ENCODE measurements around the gene RBBP8NL. TPM values are rescaled to one million over a fixed set of nuclear protein-coding genes. Genes with fewer than 3 reads are reported as not detected.

RBBP8NL gene
- total and polyA plus RNA-seq, 9 of the 15 experiments (the other 6 are each of a cell fraction or from before 2014, with no cell fraction given): not detected

DNA sequence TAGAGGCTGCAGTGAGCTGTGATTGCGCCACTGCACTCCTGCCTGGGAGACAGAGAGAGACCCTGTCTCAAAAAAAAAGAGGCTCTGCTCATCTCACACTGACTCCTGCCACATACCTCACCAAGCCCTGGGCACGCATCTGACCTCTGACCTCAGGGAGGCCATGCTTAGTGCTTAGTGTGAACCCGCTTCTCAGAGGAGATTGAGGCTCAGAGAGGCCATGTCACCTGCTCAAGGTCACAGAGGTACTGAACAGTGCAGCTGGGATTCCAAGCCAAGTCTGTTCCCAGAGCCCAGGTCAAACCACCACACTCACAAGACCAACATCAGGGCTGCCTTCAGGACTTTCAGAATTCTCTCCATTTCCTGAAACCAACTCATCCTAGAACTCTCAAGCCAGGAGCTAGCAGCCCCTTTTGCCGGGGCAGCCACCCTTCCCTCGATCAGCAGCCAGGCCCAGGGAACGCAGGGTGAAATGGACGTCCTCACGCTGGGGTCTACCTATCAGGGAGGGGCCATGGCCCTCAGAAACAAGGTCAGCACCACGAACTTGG lies 23.1 kb downstream of the RBBP8NL start:
- WGBS (ENCODE audit: insufficient coverage, low coverage, missing lambda C conversion rate): 73% methylated on average over 9 of the region's 9 CpGs
- Histone ChIP-seq H3K9me1 (ENCODE audit: control insufficient read depth, insufficient read depth, low read length) (peaks cover 4% of the 10 kb centered on the region), H3K9ac (ENCODE audit: insufficient read depth in 1 of 2, low read depth in 2 of 2, low read length in 2 of 2) (0 out of 4 replicates have a peak overlapping the region, but pooled peaks of 1 of the 2 experiments have one; percentile 29), H3K79me2 (ENCODE audit: control insufficient read depth, insufficient read depth, low read length) (peaks cover 14% of the 10 kb centered on the region), H3K27me3 (ENCODE audit: control insufficient read depth in 2 of 2, insufficient read depth in 2 of 2, low read length in 2 of 2) (no peaks in the 10 kb centered on the region), H4K20me1 (replicated peaks; ENCODE audit: control insufficient read depth, insufficient read depth, low read length) (0 out of 2 replicates have a peak, but pooled peaks cover 8% of the 10 kb centered on the region), H3K4me2 (ENCODE audit: insufficient read depth, low read length) (no peak overlapping the region), H2AFZ (ENCODE audit: low read depth, low read length) (no peak overlapping the region), H3K4me3 (no peak overlapping the region), H3K4me1 (replicated peaks in 1 of 2; ENCODE audit: control insufficient read depth in 2 of 2, insufficient read depth in 2 of 2, low read length in 2 of 2) (peaks cover 9 to 73% of the 10 kb centered on the region in 2 experiments), H3K9me3 (replicated peaks; ENCODE audit: control insufficient read depth, insufficient read depth, low read depth, low read length) (no peaks in the 10 kb centered on the region), H3K27ac (ENCODE audit: extremely low read depth, low read depth, low read length) (no peak overlapping the region), H3K36me3 (ENCODE audit: control insufficient read depth, insufficient read depth, low read length) (peaks cover 9% of the 10 kb centered on the region; the same call in 1 of the 3 replicates)
- no TSS peak for BruUV-seq (replicated peaks)
- DNase-seq (ENCODE audit: extremely low read depth in 1 of 4, low spot score in 3 of 4): no peak
- CTCF ChIA-PET (ENCODE audit: low intra/inter-chr PET ratio): no interaction called here
- TF ChIP-seq, protein P1, sequence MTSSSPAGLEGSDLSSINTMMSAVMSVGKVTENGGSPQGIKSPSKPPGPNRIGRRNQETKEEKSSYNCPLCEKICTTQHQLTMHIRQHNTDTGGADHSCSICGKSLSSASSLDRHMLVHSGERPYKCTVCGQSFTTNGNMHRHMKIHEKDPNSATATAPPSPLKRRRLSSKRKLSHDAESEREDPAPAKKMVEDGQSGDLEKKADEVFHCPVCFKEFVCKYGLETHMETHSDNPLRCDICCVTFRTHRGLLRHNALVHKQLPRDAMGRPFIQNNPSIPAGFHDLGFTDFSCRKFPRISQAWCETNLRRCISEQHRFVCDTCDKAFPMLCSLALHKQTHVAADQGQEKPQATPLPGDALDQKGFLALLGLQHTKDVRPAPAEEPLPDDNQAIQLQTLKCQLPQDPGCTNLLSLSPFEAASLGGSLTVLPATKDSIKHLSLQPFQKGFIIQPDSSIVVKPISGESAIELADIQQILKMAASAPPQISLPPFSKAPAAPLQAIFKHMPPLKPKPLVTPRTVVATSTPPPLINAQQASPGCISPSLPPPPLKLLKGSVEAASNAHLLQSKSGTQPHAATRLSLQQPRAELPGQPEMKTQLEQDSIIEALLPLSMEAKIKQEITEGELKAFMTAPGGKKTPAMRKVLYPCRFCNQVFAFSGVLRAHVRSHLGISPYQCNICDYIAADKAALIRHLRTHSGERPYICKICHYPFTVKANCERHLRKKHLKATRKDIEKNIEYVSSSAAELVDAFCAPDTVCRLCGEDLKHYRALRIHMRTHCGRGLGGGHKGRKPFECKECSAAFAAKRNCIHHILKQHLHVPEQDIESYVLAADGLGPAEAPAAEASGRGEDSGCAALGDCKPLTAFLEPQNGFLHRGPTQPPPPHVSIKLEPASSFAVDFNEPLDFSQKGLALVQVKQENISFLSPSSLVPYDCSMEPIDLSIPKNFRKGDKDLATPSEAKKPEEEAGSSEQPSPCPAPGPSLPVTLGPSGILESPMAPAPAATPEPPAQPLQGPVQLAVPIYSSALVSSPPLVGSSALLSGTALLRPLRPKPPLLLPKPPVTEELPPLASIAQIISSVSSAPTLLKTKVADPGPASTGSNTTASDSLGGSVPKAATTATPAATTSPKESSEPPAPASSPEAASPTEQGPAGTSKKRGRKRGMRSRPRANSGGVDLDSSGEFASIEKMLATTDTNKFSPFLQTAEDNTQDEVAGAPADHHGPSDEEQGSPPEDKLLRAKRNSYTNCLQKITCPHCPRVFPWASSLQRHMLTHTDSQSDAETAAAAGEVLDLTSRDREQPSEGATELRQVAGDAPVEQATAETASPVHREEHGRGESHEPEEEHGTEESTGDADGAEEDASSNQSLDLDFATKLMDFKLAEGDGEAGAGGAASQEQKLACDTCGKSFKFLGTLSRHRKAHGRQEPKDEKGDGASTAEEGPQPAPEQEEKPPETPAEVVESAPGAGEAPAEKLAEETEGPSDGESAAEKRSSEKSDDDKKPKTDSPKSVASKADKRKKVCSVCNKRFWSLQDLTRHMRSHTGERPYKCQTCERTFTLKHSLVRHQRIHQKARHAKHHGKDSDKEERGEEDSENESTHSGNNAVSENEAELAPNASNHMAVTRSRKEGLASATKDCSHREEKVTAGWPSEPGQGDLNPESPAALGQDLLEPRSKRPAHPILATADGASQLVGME (CRISPR knock-in tag; IDR thresholded peaks at IDR 0.05): no peak
- TF ChIP-seq ZC3H11A (IDR thresholded peaks at IDR 0.05; ENCODE audit: low read depth, low read length): no peak
- TF ChIP-seq BDP1 (IDR thresholded peaks at IDR 0.05; ENCODE audit: insufficient read depth, insufficient read length): no peak
- TF ChIP-seq NR2C1 (IDR thresholded peaks at IDR 0.05): no peak
- peak; percentile 34; the same call in 1 of the 2 replicates for TF ChIP-seq NR2C1 (tag; IDR thresholded peaks at IDR 0.05)
- TF ChIP-seq, protein P2, sequence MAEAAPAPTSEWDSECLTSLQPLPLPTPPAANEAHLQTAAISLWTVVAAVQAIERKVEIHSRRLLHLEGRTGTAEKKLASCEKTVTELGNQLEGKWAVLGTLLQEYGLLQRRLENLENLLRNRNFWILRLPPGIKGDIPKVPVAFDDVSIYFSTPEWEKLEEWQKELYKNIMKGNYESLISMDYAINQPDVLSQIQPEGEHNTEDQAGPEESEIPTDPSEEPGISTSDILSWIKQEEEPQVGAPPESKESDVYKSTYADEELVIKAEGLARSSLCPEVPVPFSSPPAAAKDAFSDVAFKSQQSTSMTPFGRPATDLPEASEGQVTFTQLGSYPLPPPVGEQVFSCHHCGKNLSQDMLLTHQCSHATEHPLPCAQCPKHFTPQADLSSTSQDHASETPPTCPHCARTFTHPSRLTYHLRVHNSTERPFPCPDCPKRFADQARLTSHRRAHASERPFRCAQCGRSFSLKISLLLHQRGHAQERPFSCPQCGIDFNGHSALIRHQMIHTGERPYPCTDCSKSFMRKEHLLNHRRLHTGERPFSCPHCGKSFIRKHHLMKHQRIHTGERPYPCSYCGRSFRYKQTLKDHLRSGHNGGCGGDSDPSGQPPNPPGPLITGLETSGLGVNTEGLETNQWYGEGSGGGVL (CRISPR knock-in tag; IDR thresholded peaks at IDR 0.05): no peak
- in situ Hi-C loops (cut with MboI) (no loop called here), intact Hi-C loops (cut with micrococcal nuclease) (no loop called here)
- no peak for FAIRE-seq
- ATAC-seq: no peak
- POLR2A ChIA-PET: interaction anchor here (0.6 to 1.4 kb wide), 2 partner anchors 10 to 15 kb away, joined by 4 to 5 read pairs; no protein-coding TSS in a partner anchor

Measured in K562 (cell line).